ENCODE measurements around the gene PPT2. TPM values are rescaled to one million over a fixed set of nuclear protein-coding genes. Genes with fewer than 3 reads are reported as not detected.
"Not testable (repeated sequence)": the region's sequence is repeated elsewhere in the genome, so short reads cannot be mapped to it uniquely, and the experiment has no call there.

PPT2 gene
- total RNA-seq, 3 donors from 2014 or later (not counting 1 experiment from before 2014, with no cell fraction given) = 16.3 to 28.3 (median 19.0) TPM

DNA sequence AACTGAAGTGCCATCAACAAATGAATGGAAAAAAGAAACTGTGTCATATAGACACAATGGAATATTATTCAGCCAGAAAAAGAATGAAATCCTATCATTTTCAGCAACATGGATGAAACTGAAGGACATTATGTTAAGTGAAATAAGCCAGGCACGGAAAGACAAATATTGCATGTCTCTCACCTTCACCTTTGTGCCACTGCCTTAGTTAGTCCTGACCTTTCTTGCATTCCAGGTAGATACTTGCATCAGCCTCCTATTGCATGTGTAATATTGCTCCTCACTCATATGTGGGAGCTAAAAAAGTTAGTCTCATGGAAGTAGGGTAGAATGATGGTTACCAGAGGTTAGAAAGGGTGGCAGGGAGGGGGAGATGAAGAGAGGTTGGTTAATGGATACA is 55.1 kb downstream of the PPT2 start:
- Mint-ChIP-seq H3K9me3 (no peaks in the 10 kb centered on the region), H3K27ac (no peak overlapping the region), H3K36me3 (no peaks in the 10 kb centered on the region), H3K27me3 (ENCODE audit: low read depth in 2 of 2) (peaks cover 9 to 18% of the 10 kb centered on the region in 2 donors), H3K4me1 (no peaks in the 10 kb centered on the region), H3K4me3 (no peak overlapping the region)
- Histone ChIP-seq H3K9me3 (ENCODE audit: control insufficient read depth, insufficient read depth, low read length) (no peaks in the 10 kb centered on the region), H3K27me3 (ENCODE audit: control insufficient read depth, insufficient read depth, low read length) (no peaks in the 10 kb centered on the region), H3K27ac (ENCODE audit: low read length) (no peak overlapping the region), H3K4me3 (ENCODE audit: low read length) (no peak overlapping the region), H3K4me1 (ENCODE audit: control insufficient read depth, insufficient read depth, low read length) (no peaks in the 10 kb centered on the region), H3K36me3 (ENCODE audit: control insufficient read depth, insufficient read depth, low read length) (no peaks in the 10 kb centered on the region)
- WGBS (ENCODE audit: insufficient coverage) = 88% methylated on average over 1 of the region's 1 CpG
- no peak for ATAC-seq
- DNase-seq = no peak
- intact Hi-C loops (cut with micrococcal nuclease) = no loop called here
- TF ChIP-seq, protein P1, sequence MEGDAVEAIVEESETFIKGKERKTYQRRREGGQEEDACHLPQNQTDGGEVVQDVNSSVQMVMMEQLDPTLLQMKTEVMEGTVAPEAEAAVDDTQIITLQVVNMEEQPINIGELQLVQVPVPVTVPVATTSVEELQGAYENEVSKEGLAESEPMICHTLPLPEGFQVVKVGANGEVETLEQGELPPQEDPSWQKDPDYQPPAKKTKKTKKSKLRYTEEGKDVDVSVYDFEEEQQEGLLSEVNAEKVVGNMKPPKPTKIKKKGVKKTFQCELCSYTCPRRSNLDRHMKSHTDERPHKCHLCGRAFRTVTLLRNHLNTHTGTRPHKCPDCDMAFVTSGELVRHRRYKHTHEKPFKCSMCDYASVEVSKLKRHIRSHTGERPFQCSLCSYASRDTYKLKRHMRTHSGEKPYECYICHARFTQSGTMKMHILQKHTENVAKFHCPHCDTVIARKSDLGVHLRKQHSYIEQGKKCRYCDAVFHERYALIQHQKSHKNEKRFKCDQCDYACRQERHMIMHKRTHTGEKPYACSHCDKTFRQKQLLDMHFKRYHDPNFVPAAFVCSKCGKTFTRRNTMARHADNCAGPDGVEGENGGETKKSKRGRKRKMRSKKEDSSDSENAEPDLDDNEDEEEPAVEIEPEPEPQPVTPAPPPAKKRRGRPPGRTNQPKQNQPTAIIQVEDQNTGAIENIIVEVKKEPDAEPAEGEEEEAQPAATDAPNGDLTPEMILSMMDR (IDR thresholded peaks at IDR 0.05) = no peak

DNA sequence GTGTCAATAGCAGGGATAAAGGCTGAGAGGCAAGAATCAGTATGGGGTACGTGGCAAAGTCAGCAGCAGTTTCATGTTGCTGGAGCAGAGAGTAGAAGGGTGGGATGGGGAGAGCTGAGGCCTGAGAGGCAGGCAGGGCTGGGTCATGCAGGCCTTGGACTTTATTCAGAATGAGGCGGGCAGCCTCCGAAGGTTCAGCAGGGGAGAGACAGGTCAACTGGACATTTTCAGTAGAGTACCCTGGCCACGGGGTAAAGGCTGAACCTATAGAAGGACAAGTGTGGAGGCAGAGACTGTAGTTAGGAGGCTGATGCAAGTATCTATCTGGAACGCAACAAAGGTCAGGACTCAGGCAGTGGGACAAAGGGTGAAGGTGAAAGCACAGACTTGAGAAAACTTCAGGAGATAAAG is 56.3 kb downstream of the PPT2 start:
- TF ChIP-seq, protein P1 (IDR thresholded peaks at IDR 0.05) = no peak
- Mint-ChIP-seq H3K4me3 (no peak overlapping the region), H3K9me3 (no peaks in the 10 kb centered on the region), H3K4me1 (no peaks in the 10 kb centered on the region), H3K36me3 (no peaks in the 10 kb centered on the region), H3K27ac (no peak overlapping the region), H3K27me3 (ENCODE audit: low read depth in 2 of 2) (peaks cover 0 to 7% of the 10 kb centered on the region in 2 donors)
- Histone ChIP-seq H3K36me3 (ENCODE audit: control insufficient read depth, insufficient read depth, low read length) (no peaks in the 10 kb centered on the region), H3K9me3 (ENCODE audit: control insufficient read depth, insufficient read depth, low read length) (no peaks in the 10 kb centered on the region), H3K27me3 (ENCODE audit: control insufficient read depth, insufficient read depth, low read length) (no peaks in the 10 kb centered on the region), H3K4me1 (ENCODE audit: control insufficient read depth, insufficient read depth, low read length) (no peaks in the 10 kb centered on the region), H3K27ac (ENCODE audit: low read length) (no peak overlapping the region), H3K4me3 (ENCODE audit: low read length) (no peak overlapping the region)
- intact Hi-C loops (cut with micrococcal nuclease) = no loop called here
- DNase-seq (no peak), ATAC-seq (no peak)
- WGBS (ENCODE audit: insufficient coverage) = 87% methylated on average over 5 of the region's 5 CpGs

DNA sequence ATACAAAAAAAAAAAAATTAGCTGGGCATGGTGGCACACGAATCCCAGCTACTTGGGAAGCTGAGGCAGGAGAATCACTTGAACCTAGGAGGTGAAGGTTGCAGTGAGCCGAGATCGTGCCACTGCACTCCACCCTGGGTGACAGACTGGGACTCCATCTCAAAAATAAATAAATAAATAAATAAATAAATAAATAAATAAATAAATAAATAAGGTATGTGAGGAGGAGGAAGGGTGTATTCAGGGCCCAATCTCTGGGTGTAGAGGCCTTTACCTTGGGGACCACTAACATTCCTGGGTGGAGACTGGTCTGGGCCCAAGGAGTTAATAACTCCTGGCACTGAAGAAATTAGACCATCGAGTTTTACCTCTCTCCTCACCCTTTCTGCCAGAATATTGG is 57.5 kb downstream of the PPT2 start:
- 78% methylated on average over 4 of the region's 4 CpGs for WGBS (ENCODE audit: insufficient coverage)
- DNase-seq; H3K27ac Mint-ChIP-seq; H3K27me3 ChIP-seq (ENCODE audit: control insufficient read depth, insufficient read depth, low read length); H3K9me3 Mint-ChIP-seq; intact Hi-C loops (cut with micrococcal nuclease); H3K4me1 Mint-ChIP-seq; H3K36me3 ChIP-seq (ENCODE audit: control insufficient read depth, insufficient read depth, low read length); H3K27me3 Mint-ChIP-seq (ENCODE audit: low read depth in 2 of 2); H3K9me3 ChIP-seq (ENCODE audit: control insufficient read depth, insufficient read depth, low read length); H3K4me3 Mint-ChIP-seq; H3K4me3 ChIP-seq (ENCODE audit: low read length); H3K4me1 ChIP-seq (ENCODE audit: control insufficient read depth, insufficient read depth, low read length); ATAC-seq; H3K27ac ChIP-seq (ENCODE audit: low read length); H3K36me3 Mint-ChIP-seq: not testable (repeated sequence)

DNA sequence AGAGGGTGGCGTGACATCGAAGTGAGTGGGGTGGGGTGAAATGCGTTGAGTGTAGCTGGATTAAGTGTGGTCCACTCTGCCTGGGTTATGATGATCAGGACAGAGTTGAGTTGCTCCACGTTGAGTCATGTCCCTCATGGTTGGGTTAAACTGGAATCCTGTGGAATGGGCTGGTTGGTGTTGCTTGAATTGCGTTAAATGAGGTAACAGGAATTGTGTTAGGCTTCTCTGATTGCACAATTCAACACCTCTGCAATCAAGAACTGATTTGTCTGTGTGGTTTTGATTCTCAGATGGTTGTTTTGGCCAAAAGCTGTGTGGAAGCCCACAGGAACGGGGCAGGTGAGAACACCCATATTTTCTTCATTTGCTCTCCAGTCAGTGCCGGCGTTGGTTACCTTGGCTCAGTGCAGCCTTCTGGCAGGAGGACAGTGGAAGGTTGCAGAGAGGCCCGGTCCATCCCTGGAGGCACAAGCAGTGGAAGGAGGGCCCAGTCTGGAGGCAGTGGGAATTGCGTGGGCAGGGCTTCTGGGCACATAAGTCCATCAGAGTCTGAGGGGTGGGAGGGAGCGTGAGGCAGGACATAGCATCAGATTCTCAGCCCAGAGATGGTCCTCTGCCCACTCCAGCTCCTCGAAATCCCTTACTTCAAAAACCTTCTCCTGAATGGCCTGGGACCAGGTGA is 58.3 kb downstream of the PPT2 start:
- WGBS (ENCODE audit: insufficient coverage) = 85% methylated on average over 12 of the region's 12 CpGs
- H3K27ac ChIP-seq (ENCODE audit: low read length) = no peak overlapping the region
- DNase-seq (no peak), ATAC-seq (no peak)
- Mint-ChIP-seq H3K27me3 (ENCODE audit: low read depth in 2 of 2) (no peaks in the 10 kb centered on the region), H3K9me3 (no peaks in the 10 kb centered on the region), H3K36me3 (no peaks in the 10 kb centered on the region), H3K4me1 (no peaks in the 10 kb centered on the region), H3K27ac (no peak overlapping the region), H3K4me3 (no peak overlapping the region)
- H3K27me3 ChIP-seq (ENCODE audit: control insufficient read depth, insufficient read depth, low read length) = no peaks in the 10 kb centered on the region
- intact Hi-C loops (cut with micrococcal nuclease) = no loop called here
- H3K9me3 ChIP-seq (ENCODE audit: control insufficient read depth, insufficient read depth, low read length) = no peaks in the 10 kb centered on the region
- no peaks in the 10 kb centered on the region for H3K36me3 ChIP-seq (ENCODE audit: control insufficient read depth, insufficient read depth, low read length)
- H3K4me1 ChIP-seq (ENCODE audit: control insufficient read depth, insufficient read depth, low read length) = no peaks in the 10 kb centered on the region
- TF ChIP-seq, protein P1 (IDR thresholded peaks at IDR 0.05) = no peak
- H3K4me3 ChIP-seq (ENCODE audit: low read length) = no peak overlapping the region

Other genes starting within 250 kb of the PPT2 start
- 1 to 10 TPM in 2 of 3 donors, under 1 TPM in 1; 0.55 to 1.3 (median 1.0) TPM for gene C2, start 226.4 kb upstream of the PPT2 start, total RNA-seq
- gene CFB, start 208.0 kb upstream of the PPT2 start, total RNA-seq = under 1 TPM in 1 of 3 donors, not detected in 2; 0.45 TPM
- 10 to 100 TPM; 52.6 to 62.3 (median 56.3) TPM for gene NELFE, start 195.2 kb upstream of the PPT2 start, total RNA-seq
- gene SKIC2, start 195.0 kb upstream of the PPT2 start, total RNA-seq = 100 to 1,000 TPM; 119 to 184 (median 151) TPM
- gene DXO, start 182.0 kb upstream of the PPT2 start, total RNA-seq = 10 to 100 TPM; 37.9 to 54.3 (median 49.0) TPM
- gene C4A, start 172.1 kb upstream of the PPT2 start, total RNA-seq = 1 to 10 TPM; 5.0 to 8.2 (median 5.4) TPM
- 1 to 10 TPM; 4.0 to 5.1 (median 4.6) TPM for gene C4B, start 139.3 kb upstream of the PPT2 start, total RNA-seq
- under 1 TPM in 2 of 3 donors, not detected in 1; 0.28 to 0.43 TPM for gene CYP21A2, start 115.7 kb upstream of the PPT2 start, total RNA-seq
- gene TNXB, start 44.8 kb upstream of the PPT2 start, total RNA-seq = 10 to 100 TPM; 11.7 to 15.2 (median 13.5) TPM
- 100 to 1,000 TPM; 157 to 187 (median 178) TPM for gene ATF6B, start 25.9 kb upstream of the PPT2 start, total RNA-seq
- 1 to 10 TPM; 1.8 to 3.2 (median 2.4) TPM for gene FKBPL, start 23.9 kb upstream of the PPT2 start, total RNA-seq
- gene PRRT1, start 2.2 kb upstream of the PPT2 start, total RNA-seq = under 1 TPM; 0.38 to 0.63 (median 0.54) TPM
- gene EGFL8, start 10.5 kb downstream of the PPT2 start, total RNA-seq = 10 to 100 TPM; 18.2 to 22.9 (median 20.1) TPM
- 10 to 100 TPM; 29.5 to 31.9 (median 31.2) TPM for gene AGPAT1, start 21.9 kb downstream of the PPT2 start, total RNA-seq
- 10 to 100 TPM; 35.1 to 39.2 (median 36.6) TPM for gene RNF5, start 24.3 kb downstream of the PPT2 start, total RNA-seq
- 10 to 100 TPM; 19.0 to 25.1 (median 22.9) TPM for gene AGER, start 30.1 kb downstream of the PPT2 start, total RNA-seq
- gene PBX2, start 36.1 kb downstream of the PPT2 start, total RNA-seq = 100 to 1,000 TPM; 111 to 116 (median 112) TPM
- 100 to 1,000 TPM; 216 to 240 (median 221) TPM for gene GPSM3, start 38.5 kb downstream of the PPT2 start, total RNA-seq
- gene NOTCH4, start 69.9 kb downstream of the PPT2 start, total RNA-seq = 1 to 10 TPM; 2.6 to 4.8 (median 2.7) TPM
- not detected for gene TSBP1, start 217.8 kb downstream of the PPT2 start, total RNA-seq

Data from natural killer cell (primary cell).